Panc1 (cell line): ENCODE results near the gene FMOD. TPM values are rescaled to one million over a fixed set of nuclear protein-coding genes. Genes with fewer than 3 reads are reported as not detected.

Experiments
- ATAC-seq: fragments of 200-7000 bp; cut with Tn5 transposase; 2 replicates; pipeline ENCODE4 v1.9.1; 2020; ENCODE audit warnings: mild to moderate bottlenecking, moderate library complexity
- BruUV-seq: library from RNA; stranded (reverse); fragments of 400-500 nt; replicated peaks from 2 replicates; lab custom pipeline; 2021; lab: Mats Ljungman, UMichigan
- CTCF ChIA-PET: fragments of 300-600 bp; sonication (Branson Sonifier 250); formaldehyde crosslinking; loops from one replicate; lab custom pipeline; 2022; ENCODE audit warnings: antibody characterized with exemption; lab: Charles Lee
- POLR2A ChIA-PET: fragments of 300-600 bp; sonication (Branson Sonifier 250); formaldehyde crosslinking; loops from one replicate; lab custom pipeline; 2022; ENCODE audit warnings: antibody characterized with exemption; lab: Charles Lee
- DNase-seq: peaks from one replicate; pipeline ENCODE4 v3.0.0-alpha.2; 2010; ENCODE audit warnings: low read depth, low spot score
- H3K27ac ChIP-seq: 2 replicates; pipeline ENCODE4 v1.5.1; 2011; ENCODE audit warnings: mild to moderate bottlenecking, low read length, inconsistent platforms
- H3K27me3 ChIP-seq: fragments of 200-500 bp; sonication (Bioruptor generic); 2 replicates; pipeline ENCODE4 v1.6.0; 2014; ENCODE audit warnings: low read length, inconsistent platforms; ENCODE audit not compliant: control insufficient read depth, insufficient read depth
- H3K36me3 ChIP-seq: fragments of 200-500 bp; sonication (Bioruptor generic); 2 replicates; pipeline ENCODE4 v1.5.1; 2014; ENCODE audit warnings: inconsistent platforms, mild to moderate bottlenecking, low read length, moderate library complexity; ENCODE audit not compliant: control insufficient read depth, insufficient read depth
- H3K4me1 ChIP-seq: 2 replicates; pipeline ENCODE4 v1.5.1; 2011; ENCODE audit warnings: inconsistent platforms, mild to moderate bottlenecking, low read length, moderate library complexity; ENCODE audit not compliant: control insufficient read depth, insufficient read depth
- H3K4me3 ChIP-seq, 2 experiments: 2 replicates each; pipeline ENCODE4 v1.5.1; 2011 to 2012; ENCODE audit warnings: low read depth in 2 of 2, low read length in 2 of 2, mild to moderate bottlenecking in 2 of 2, inconsistent platforms in 1 of 2, moderate library complexity in 1 of 2
- H3K9me3 ChIP-seq: fragments of 200-500 bp; sonication (Bioruptor generic); 2 replicates; pipeline ENCODE4 v1.5.1; 2014; ENCODE audit warnings: low read depth, mild to moderate bottlenecking, inconsistent platforms, low read length, moderate library complexity; ENCODE audit not compliant: control insufficient read depth, insufficient read depth
- CTCF ChIP-seq: fragments of 450-650 bp; IDR thresholded peaks from 2 replicates; pipeline ENCODE4 v1.5.1; 2017; ENCODE audit warnings: mild to moderate bottlenecking
- POLR2AphosphoS5 ChIP-seq: IDR thresholded peaks from 2 replicates; pipeline ENCODE4 v1.6.1; 2012; ENCODE audit warnings: mild to moderate bottlenecking, low read depth, low read length, moderate library complexity
- REST ChIP-seq, 2 experiments: IDR thresholded peaks; 2 replicates each; pipeline ENCODE4 v1.6.1; 2011 to 2012; ENCODE audit warnings: low read depth in 2 of 2, control low read depth in 1 of 2, low read length in 1 of 2, mild to moderate bottlenecking in 1 of 2, moderate library complexity in 1 of 2; ENCODE audit not compliant: insufficient read depth in 1 of 2
- SIN3A ChIP-seq: IDR thresholded peaks from 2 replicates; pipeline ENCODE4 v1.6.1; 2012; ENCODE audit warnings: low read depth, mild to moderate bottlenecking, low read length, moderate library complexity, borderline replicate concordance; ENCODE audit not compliant: insufficient read depth
- TCF7L2 ChIP-seq: IDR thresholded peaks from 2 replicates; pipeline ENCODE4 v1.6.1; 2011; ENCODE audit warnings: mild to moderate bottlenecking, low read depth, low read length, inconsistent platforms
- in situ Hi-C: cut with HindIII; loops from 2 replicates; pipeline ENCODE4 v1.10.0; 2016; ENCODE audit warnings: low sequenced_read_pairs, low pct_unique_long_range_greater_than_20kb
- intact Hi-C: fragments of 100-400 bp; cut with micrococcal nuclease; formaldehyde crosslinking; loops from one replicate; pipeline ENCODE4 v1.10.0; 2022; ENCODE audit not compliant: unreplicated experiment
- total RNA-seq: library from RNA; stranded (reverse); gene quantifications from one replicate; pipeline ENCODE4 v1.2.1, GENCODE V29; 2021; ENCODE audit not compliant: unreplicated experiment

Gene FMOD
- total RNA-seq, 1 experiment from 2014 or later: not detected

GRCh38 chr1:203338335-203339036, 12.4 kb downstream of the FMOD start:
- ChIA-PET POLR2A (interaction anchor here (0.7 kb wide), 1 partner anchor 137 kb away, joined by 10 read pairs; the partner anchor contains the start of gene PRELP), CTCF (interaction anchor here (0.6 to 1.4 kb wide), 11 partner anchors 11 to 1029 kb away, joined by 3 to 17 read pairs (median 7); no protein-coding TSS in a partner anchor)
- no peaks in the 10 kb centered on the region; the same call in 1 of the 2 replicates for H3K4me1 ChIP-seq
- peaks cover 30% of the 10 kb centered on the region for H3K27me3 ChIP-seq
- no peak overlapping the region for H3K27ac ChIP-seq
- in situ Hi-C loops: no loop called here
- TF ChIP-seq CTCF (peak; percentile 95), TCF7L2 (no peak), SIN3A (no peak), REST (IDR thresholded peaks at IDR 0.05; ENCODE audit: insufficient read depth in 1 of 2, low read depth in 2 of 2, low read length in 1 of 2) (no peak), POLR2AphosphoS5 (no peak)
- no peaks in the 10 kb centered on the region for H3K36me3 ChIP-seq
- H3K9me3 ChIP-seq: no peaks in the 10 kb centered on the region
- ATAC-seq (peak; percentile 63; the same call in 1 of the 2 replicates), DNase-seq (no peak)
- BruUV-seq: no TSS peak
- intact Hi-C loops: no loop called here
- no peak overlapping the region for H3K4me3 ChIP-seq

GRCh38 chr1:203336097-203336496, 14.8 kb downstream of the FMOD start:
- in situ Hi-C loops (no loop called here), intact Hi-C loops (no loop called here)
- ChIA-PET POLR2A (interaction anchor here (0.6 kb wide), 1 partner anchor 267 kb away, joined by 3 read pairs; no protein-coding TSS in a partner anchor), CTCF (interaction anchor here (0.8 to 1.8 kb wide), 3 partner anchors 63 to 69 kb away, joined by 3 to 8 read pairs (median 5); no protein-coding TSS in a partner anchor)
- H3K36me3 ChIP-seq: no peaks in the 10 kb centered on the region
- H3K4me3 ChIP-seq: no peak overlapping the region
- no peak overlapping the region for H3K27ac ChIP-seq
- ATAC-seq: no peak
- H3K4me1 ChIP-seq: no peaks in the 10 kb centered on the region; the same call in 1 of the 2 replicates
- no TSS peak for BruUV-seq
- no peak for DNase-seq
- TF ChIP-seq POLR2AphosphoS5 (no peak), REST (IDR thresholded peaks at IDR 0.05; ENCODE audit: insufficient read depth in 1 of 2, low read depth in 2 of 2, low read length in 1 of 2) (no peak), TCF7L2 (no peak), CTCF (no peak), SIN3A (no peak)
- peaks cover 17% of the 10 kb centered on the region for H3K27me3 ChIP-seq
- no peaks in the 10 kb centered on the region for H3K9me3 ChIP-seq
